HG03097 (cell line): Measurements from ENCODE around the gene ANXA2R.
"Not testable (repeated sequence)": the region's sequence is repeated elsewhere in the genome, so short reads cannot be mapped to it uniquely, and the experiment has no call there.

Experiments
- ATAC-seq: cut with Tn5 transposase; IDR thresholded peaks from one replicate; pipeline ENCODE4 v1.9.1; 2021; ENCODE audit not compliant: unreplicated experiment, low FRiP score

Gene ANXA2R

GRCh38 chr5:43061352-43062075, 21.4 kb upstream of the ANXA2R start:
- no peak for ATAC-seq

DNA sequence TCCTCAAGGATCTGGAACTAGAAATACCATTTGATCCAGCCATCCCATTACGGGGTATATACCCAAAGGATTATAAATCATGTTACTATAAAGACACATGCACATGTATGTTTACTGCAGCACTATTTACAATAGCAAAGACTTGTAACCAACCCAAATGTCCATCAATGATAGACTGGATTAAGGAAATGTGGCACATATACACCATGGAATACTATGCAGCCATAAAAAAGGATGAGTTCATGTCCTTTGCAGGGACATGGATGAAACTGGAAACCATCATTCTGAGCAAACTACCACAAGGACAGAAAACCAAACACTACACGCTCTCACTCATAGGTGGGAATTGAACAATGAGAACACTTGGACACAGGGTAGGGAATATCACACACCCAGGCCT, 19.9 kb upstream of the ANXA2R start:
- not testable (repeated sequence) for ATAC-seq

DNA sequence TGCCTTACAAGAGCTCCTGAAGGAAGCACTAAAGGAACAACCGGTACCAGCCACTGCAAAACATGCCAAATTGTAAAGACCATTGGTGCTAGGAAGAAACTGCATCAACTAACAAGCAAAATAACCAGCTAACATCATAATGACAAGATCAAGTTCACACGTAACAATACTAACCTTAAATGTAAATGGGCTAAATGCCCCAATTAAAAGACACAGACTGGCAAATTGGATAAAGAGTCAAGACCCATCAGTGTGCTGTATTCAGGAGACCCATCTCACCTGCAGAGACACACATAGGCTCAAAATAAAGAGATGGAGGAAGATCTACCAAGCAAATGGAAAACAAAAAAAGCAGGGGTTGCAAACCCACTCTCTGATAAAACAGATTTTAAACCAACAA, 15.0 kb upstream of the ANXA2R start:
- ATAC-seq: not testable (repeated sequence)

GRCh38 chr5:43051684-43052083, 11.6 kb upstream of the ANXA2R start:
- no peak for ATAC-seq

DNA sequence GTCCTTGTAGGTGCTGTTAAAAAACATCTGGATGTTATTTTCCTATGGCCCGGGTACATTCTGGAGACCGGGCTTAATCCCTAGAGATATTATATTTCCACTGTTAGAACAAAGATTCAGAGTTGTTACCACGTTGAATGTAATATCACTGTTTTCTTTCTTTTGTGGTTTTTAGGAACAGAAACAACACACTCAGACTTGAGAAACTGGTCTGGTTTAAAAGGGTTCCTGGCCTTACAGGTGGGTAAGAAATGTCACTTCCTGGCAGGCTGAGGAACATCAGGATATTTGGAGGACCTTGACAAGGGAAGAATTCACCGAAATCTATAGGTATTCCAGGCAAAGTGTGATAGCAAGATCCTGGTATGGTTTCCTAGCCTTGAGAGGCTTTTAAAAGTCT, 10.3 kb upstream of the ANXA2R start:
- no peak for ATAC-seq

GRCh38 chr5:43049236-43049635, 9.1 kb upstream of the ANXA2R start:
- ATAC-seq: no peak

GRCh38 chr5:43046474-43046873, 6.4 kb upstream of the ANXA2R start:
- ATAC-seq: no peak

- ATAC-seq: no peak
These were observed 5.1 kb upstream of the ANXA2R start for GRCh38 chr5:43045236-43045635.

DNA sequence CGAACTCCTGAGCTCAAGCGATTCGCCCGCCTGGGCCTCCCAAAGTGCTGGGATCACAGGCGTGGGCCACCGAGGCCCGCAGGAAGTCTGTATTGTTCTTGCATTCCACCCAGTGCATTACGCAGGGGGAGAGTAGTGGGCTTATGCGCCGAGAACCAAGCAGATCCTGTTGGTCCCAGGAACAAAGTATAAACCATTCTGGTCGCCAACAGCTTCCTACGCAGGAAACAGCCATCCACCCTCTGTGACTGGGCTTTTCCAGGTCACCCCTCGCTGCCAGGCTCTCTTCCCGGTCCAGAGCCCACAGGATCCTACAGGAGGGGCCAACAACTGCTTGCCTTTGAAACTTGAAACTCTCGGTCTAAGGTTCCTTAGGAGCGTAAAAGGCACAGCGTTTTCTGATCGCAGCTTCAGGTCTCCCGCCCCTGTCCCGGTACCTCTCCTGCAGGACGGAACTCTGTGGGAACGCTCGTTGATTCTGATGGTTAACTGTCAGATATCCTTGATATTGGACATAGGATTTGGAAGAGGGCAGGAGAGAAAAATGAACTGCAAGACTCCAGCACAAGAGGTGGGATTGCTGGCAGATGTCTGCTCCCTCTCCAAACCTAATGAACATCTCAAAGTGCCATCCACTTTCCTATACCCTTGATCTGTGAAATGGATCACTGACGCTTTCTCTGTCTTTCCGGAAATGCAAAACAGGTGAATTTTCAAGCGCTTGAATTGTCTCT, 4.2 kb upstream of the ANXA2R start:
- ATAC-seq: no peak

DNA sequence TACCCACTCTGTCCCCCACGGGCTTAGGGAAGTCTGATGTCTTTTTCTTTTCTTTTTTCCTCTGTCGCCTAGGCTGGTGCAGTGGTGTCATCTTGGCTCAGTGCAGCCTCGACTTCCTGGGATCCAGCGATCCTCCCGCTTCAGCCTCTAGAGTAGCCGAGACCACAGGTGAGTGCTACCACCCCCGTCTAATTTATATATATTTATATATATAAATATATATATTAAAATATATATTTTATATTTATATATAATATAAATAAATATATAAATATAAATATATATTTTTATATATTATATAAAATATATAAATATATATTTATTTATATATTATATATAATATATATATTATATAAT, 3.3 kb upstream of the ANXA2R start:
- ATAC-seq: no peak

DNA sequence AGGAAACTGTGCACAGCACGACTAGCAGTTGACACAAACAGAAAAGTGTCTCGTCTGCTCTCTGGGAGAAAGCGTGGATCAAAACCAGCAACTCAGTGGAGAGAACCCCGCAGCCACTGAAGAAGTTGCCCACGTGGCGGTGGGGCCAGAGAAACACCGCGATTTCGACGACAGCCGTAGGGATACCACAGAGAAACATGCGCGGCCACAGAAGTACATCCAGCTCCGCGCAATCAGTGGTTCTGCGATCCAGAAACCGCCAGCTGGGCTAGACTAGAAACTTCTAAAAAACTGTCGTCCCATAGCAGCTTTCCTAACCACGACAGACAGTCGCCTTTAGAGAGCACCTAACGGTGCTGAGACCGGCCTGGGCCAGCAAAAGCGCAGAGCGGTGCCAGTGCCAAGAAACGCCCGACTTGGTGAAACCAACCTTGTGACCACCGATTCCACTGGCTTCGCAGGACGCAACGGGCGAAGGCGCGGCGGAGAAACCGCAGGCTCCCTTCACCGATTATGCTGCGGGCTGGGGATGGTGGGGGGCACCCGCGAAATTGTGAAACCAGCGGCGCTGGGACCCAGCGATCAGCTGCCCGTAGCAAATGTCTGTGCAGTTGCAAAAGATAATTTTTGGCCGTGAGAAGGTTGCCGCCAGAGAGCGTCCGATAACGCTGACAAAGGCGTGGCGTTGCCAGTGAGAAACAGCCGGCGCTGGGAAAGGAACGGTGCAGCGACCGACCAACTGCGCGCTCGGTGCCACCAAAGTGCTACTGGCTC, 2.7 kb upstream of the ANXA2R start:
- ATAC-seq: peak; percentile 15

GRCh38 chr5:43042176-43042625, 2.1 kb upstream of the ANXA2R start:
- peak; percentile 27 for ATAC-seq

DNA sequence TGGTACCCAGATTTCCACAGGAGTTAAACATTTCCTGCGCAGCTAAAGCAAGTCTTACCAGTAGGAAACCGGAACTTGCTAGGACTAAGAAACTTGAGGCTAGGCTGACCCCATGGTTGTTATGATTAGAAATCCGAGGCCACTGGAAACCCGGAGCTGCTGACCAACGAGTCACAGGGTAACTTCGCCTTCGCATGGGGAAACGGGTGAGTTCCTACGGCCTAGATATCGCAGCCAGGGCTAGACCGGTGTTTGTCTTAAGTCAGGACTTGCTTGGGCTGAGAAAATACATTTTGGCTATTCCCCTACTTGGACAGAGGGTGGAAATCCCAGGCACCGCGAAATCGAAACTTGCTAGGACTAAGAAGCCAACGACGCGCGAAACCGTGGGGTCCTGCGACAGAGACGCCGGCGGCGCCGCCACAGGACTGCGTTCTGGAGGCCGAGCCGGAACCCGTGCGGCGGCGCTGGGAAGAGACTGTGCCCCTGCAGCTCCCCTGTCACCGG, 1.6 kb upstream of the ANXA2R start:
- ATAC-seq: peak; percentile 13

DNA sequence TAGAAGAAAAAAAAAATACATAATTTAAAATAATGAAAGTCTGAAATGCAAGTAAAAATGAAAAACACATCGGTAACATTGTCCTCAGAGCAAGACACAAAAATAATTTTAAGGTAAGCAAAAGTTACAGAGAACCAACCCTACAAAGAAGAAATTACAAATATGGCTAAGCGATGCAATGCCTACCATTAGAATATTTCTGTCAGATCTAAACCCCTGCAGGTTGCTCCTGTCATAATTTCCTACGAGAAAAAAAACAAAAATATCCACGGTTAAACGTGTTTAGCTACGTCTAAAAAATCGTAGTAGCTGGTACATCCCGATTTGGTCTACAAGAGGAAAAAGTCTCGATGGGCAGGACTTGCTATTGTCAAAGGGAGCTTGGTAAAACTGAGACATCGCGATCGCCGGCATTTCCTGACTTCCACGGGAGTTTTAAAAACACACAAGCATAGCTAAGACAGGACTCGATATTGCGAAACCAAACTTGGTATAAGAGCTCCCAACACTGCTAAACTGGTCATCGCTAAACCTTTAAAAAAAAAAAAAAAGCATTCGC, 1.1 kb upstream of the ANXA2R start:
- ATAC-seq: no peak

GRCh38 chr5:43039471-43040286, 440 bp downstream of the ANXA2R start:
- ATAC-seq: peak; percentile 13

DNA sequence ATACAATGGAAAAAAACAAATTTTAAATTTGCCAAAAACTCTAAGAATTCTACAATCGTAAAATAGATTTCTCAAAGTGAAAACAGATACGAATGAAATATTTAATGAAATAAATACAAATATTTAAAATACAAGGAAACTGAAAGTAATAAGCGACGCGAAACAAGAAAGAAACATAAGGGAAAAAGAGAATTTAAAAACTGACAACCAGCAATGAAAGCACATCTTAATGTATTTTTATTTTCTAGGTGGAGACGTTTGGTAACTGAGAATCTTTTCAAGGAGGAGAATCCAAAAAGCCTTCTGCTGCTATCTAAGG, 1.0 kb downstream of the ANXA2R start:
- ATAC-seq: no peak

GRCh38 chr5:43038496-43038989, 1.6 kb downstream of the ANXA2R start:
- ATAC-seq: no peak

DNA sequence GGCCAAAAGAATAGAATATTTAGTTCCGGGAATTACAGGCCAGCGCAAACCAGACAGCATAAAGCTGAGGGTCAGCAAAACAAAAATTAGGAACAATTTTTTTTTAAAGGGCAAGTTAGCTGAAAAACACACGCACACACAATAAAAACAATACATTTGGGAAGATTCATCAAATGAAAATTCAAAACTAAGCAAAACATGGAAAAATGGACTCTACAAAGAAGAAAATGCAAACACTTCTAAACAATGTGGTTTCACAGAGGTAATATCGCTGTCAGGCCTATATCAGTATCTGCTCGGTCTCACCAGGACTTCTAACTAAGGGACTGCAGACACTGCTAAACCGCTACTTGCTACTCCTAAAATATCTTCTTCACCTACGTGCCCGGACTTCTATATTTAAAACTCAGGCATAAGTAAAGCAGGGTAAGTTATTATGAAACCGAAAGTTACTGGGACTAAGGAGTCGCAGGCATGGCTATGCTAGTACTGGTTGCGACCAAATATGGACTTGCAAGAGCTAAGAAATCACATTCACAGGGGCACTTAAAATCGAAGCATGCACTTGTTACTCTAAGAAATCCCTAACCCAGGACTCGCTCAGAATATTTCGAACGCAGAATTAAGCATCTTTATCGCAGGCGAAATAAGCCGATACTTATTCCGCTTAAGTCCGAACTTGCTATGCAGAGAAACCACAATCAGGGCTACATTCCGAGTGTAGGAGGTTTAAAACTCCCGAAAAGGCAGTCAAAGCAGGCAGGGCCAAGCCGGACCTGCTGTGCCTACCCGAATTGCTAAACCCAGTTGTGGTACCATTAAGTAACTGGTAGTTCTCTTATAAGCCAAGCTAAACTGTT, 2.3 kb downstream of the ANXA2R start:
- no peak for ATAC-seq
